H1 (cell line): ENCODE measurements around the gene C3orf52. TPM values are rescaled to one million over a fixed set of nuclear protein-coding genes. Genes with fewer than 3 reads are reported as not detected.

Source experiments
- CTCF ChIA-PET: fragments of 300-600 bp; sonication (Branson Sonifier 250); formaldehyde crosslinking; loops from one replicate; lab custom pipeline; 2021; ENCODE audit not compliant: partially characterized antibody; lab: Charles Lee
- POLR2A ChIA-PET: fragments of 300-600 bp; sonication (Branson Sonifier 250); formaldehyde crosslinking; loops from one replicate; lab custom pipeline; 2021; ENCODE audit warnings: inconsistent platforms; ENCODE audit not compliant: partially characterized antibody; lab: Charles Lee
- DNase-seq, 2 experiments: peaks; one replicate each; pipeline versions ENCODE4 v3.0.0 to v3.0.0-alpha.2; 2010 to 2022; ENCODE audit warnings: low spot score in 2 of 2, low read depth in 1 of 2, mixed read lengths in 1 of 2
- FAIRE-seq: peaks from 2 replicates; lab custom pipeline; 2011; peaks lifted over from hg19 to GRCh38; lab: Jason Lieb, UNC
- H2AFZ ChIP-seq: 2 replicates; pipeline ENCODE4 v1.8.1; 2012; ENCODE audit warnings: low read length, inconsistent platforms
- H2AK5ac ChIP-seq: 2 replicates; pipeline ENCODE4 v1.6.1; 2013; ENCODE audit warnings: low read depth, low read length
- H2BK120ac ChIP-seq: replicated peaks from 2 replicates; pipeline ENCODE3; 2013; ENCODE audit warnings: low read depth, low read length, inconsistent platforms
- H2BK12ac ChIP-seq: 2 replicates; pipeline ENCODE4 v1.6.1; 2013; ENCODE audit warnings: low read depth, low read length
- H2BK15ac ChIP-seq: 2 replicates; pipeline ENCODE4 v1.6.1; 2013; ENCODE audit warnings: low read length
- H2BK20ac ChIP-seq: 2 replicates; pipeline ENCODE4 v1.6.1; 2013; ENCODE audit warnings: low read length
- H2BK5ac ChIP-seq: 2 replicates; pipeline ENCODE4 v1.6.1; 2013; ENCODE audit warnings: low read depth, low read length
- H3K14ac ChIP-seq: 2 replicates; pipeline ENCODE4 v1.6.1; 2013; ENCODE audit warnings: inconsistent platforms; ENCODE audit not compliant: insufficient read length
- H3K18ac ChIP-seq: 2 replicates; pipeline ENCODE4 v1.6.1; 2013; ENCODE audit warnings: low read length; ENCODE audit errors: extremely low read depth
- H3K23ac ChIP-seq: 2 replicates; pipeline ENCODE4 v1.6.1; 2013; ENCODE audit warnings: inconsistent platforms; ENCODE audit not compliant: insufficient read length
- H3K23me2 ChIP-seq: 2 replicates; pipeline ENCODE4 v1.6.1; 2013; ENCODE audit warnings: low read depth, low read length
- H3K27ac ChIP-seq: 2 replicates; pipeline ENCODE4 v1.6.1; 2011; ENCODE audit warnings: low read depth, low read length, inconsistent platforms
- H3K27me3 ChIP-seq, 4 experiments: replicated peaks in 1 of 4; 1 replicate in 1 of 4; 2 replicates in 3 of 4; pipeline versions ENCODE4 v1.6.1 to v1.8.1; 2011 to 2013; ENCODE audit warnings: low read length in 3 of 4, mild to moderate bottlenecking in 3 of 4, inconsistent platforms in 2 of 4, mixed read lengths in 2 of 4, moderate library complexity in 1 of 4; ENCODE audit not compliant: control insufficient read depth in 3 of 4, insufficient read depth in 3 of 4; ENCODE audit errors: extremely low read depth in 1 of 4
- H3K36me3 ChIP-seq, 4 experiments: 2 replicates each; pipeline versions ENCODE4 v1.6.1 to v1.8.1; 2011 to 2013; ENCODE audit warnings: mild to moderate bottlenecking in 4 of 4, low read length in 3 of 4, moderate library complexity in 2 of 4, control low read depth in 1 of 4, inconsistent platforms in 1 of 4; ENCODE audit not compliant: insufficient read depth in 4 of 4, control insufficient read depth in 2 of 4
- H3K4ac ChIP-seq: replicated peaks from 2 replicates; pipeline ENCODE3; 2013; ENCODE audit warnings: low read length, low read depth, mixed read lengths, inconsistent platforms; ENCODE audit not compliant: insufficient read length
- H3K4me1 ChIP-seq, 4 experiments: replicated peaks in 1 of 4; 1 replicate in 1 of 4; 2 replicates in 3 of 4; pipeline versions ENCODE4 v1.6.1 to v1.8.1; 2011 to 2013; ENCODE audit warnings: low read length in 3 of 4, inconsistent platforms in 2 of 4, mixed read lengths in 1 of 4; ENCODE audit not compliant: insufficient read depth in 4 of 4, control insufficient read depth in 3 of 4
- H3K4me2 ChIP-seq, 2 experiments: 2 replicates each; pipeline versions ENCODE4 v1.6.1 to v1.8.1; 2011 to 2013; ENCODE audit warnings: low read depth in 2 of 2, low read length in 2 of 2, control low read depth in 1 of 2, inconsistent platforms in 1 of 2, mild to moderate bottlenecking in 1 of 2; ENCODE audit not compliant: insufficient read depth in 1 of 2
- H3K4me3 ChIP-seq, 4 experiments: fragments of 200-600, 300-600 bp in 1 of 4; sonication (generic), shearing (Covaris generic), sonication (Bioruptor Twin) in 1 of 4; 2 replicates each; pipeline versions ENCODE4 v1.5.1 to v1.8.1; 2011 to 2016; ENCODE audit warnings: low read length in 4 of 4, low read depth in 3 of 4, control low read depth in 2 of 4, inconsistent platforms in 2 of 4, mild to moderate bottlenecking in 2 of 4, mixed read lengths in 1 of 4, moderate library complexity in 1 of 4; ENCODE audit not compliant: insufficient read depth in 2 of 4; ENCODE audit errors: extremely low read depth in 1 of 4
- H3K56ac ChIP-seq: replicated peaks from 2 replicates; pipeline ENCODE3; 2013; ENCODE audit warnings: low read depth, mild to moderate bottlenecking, mixed read lengths, low read length, inconsistent platforms; ENCODE audit not compliant: insufficient read length
- H3K79me1 ChIP-seq: 2 replicates; pipeline ENCODE4 v1.6.1; 2013; ENCODE audit warnings: low read depth, low read length, control low read depth
- H3K79me2 ChIP-seq, 2 experiments: 2 replicates each; pipeline versions ENCODE4 v1.6.1 to v1.8.1; 2012 to 2013; ENCODE audit warnings: low read length in 2 of 2, mild to moderate bottlenecking in 2 of 2, inconsistent platforms in 1 of 2; ENCODE audit not compliant: insufficient read depth in 2 of 2, control insufficient read depth in 1 of 2
- H3K9ac ChIP-seq, 4 experiments: replicated peaks in 1 of 4; 1 replicate in 1 of 4; 2 replicates in 3 of 4; pipeline versions ENCODE4 v1.6.1 to v1.8.1; 2011 to 2013; ENCODE audit warnings: low read depth in 3 of 4, low read length in 3 of 4, control low read depth in 2 of 4, mild to moderate bottlenecking in 2 of 4, moderate library complexity in 2 of 4, inconsistent platforms in 1 of 4; ENCODE audit errors: extremely low read depth in 1 of 4
- H3K9me3 ChIP-seq, 2 experiments: 2 replicates each; pipeline versions ENCODE4 v1.6.1 to v1.8.1; 2012 to 2013; ENCODE audit warnings: mild to moderate bottlenecking in 2 of 2, moderate library complexity in 2 of 2, control low read depth in 1 of 2, inconsistent platforms in 1 of 2, low read depth in 1 of 2, low read length in 1 of 2, mixed read lengths in 1 of 2; ENCODE audit not compliant: insufficient read depth in 2 of 2
- H4K20me1 ChIP-seq, 2 experiments: replicated peaks in 1 of 2; 2 replicates each; pipeline versions ENCODE3 to v1.8.1; 2011 to 2013; ENCODE audit warnings: inconsistent platforms in 2 of 2, low read length in 2 of 2, mild to moderate bottlenecking in 1 of 2; ENCODE audit not compliant: insufficient read depth in 2 of 2, control insufficient read depth in 1 of 2
- H4K5ac ChIP-seq: 2 replicates; pipeline ENCODE4 v1.6.1; 2013; ENCODE audit warnings: low read length, low read depth, mixed read lengths, inconsistent platforms; ENCODE audit not compliant: insufficient read length
- H4K8ac ChIP-seq: 2 replicates; pipeline ENCODE4 v1.8.0; 2013; ENCODE audit warnings: mild to moderate bottlenecking, moderate library complexity, low read length, inconsistent platforms; ENCODE audit not compliant: insufficient read depth; ENCODE audit errors: extremely low read depth
- H4K91ac ChIP-seq: replicated peaks from 2 replicates; pipeline ENCODE3; 2013; ENCODE audit warnings: low read length, mixed read lengths, inconsistent platforms; ENCODE audit not compliant: insufficient read length
- EGR1 ChIP-seq: IDR thresholded peaks from 2 replicates; pipeline ENCODE4 v1.6.1; 2011; ENCODE audit warnings: low read depth, low read length, borderline replicate concordance
- RAD21 ChIP-seq, 2 experiments: IDR thresholded peaks in 1 of 2; conservative IDR thresholded peaks in 1 of 2; 2 replicates each; pipeline ENCODE4 v1.6.1; 2011; ENCODE audit warnings: low read depth in 2 of 2, low read length in 2 of 2, improper control_type of control experiment in 1 of 2, inconsistent platforms in 1 of 2, mild to moderate bottlenecking in 1 of 2, moderate library complexity in 1 of 2
- RFX5 ChIP-seq: IDR thresholded peaks from 2 replicates; pipeline ENCODE4 v1.6.1; 2011; ENCODE audit warnings: low read depth, low read length, improper control_type of control experiment, borderline replicate concordance
- SP1 ChIP-seq: IDR thresholded peaks from 2 replicates; pipeline ENCODE4 v1.6.1; 2011; ENCODE audit warnings: low read depth, low read length
- SP4 ChIP-seq: IDR thresholded peaks from 2 replicates; pipeline ENCODE4 v1.6.1; 2012; ENCODE audit warnings: low read length, inconsistent platforms
- TEAD4 ChIP-seq: IDR thresholded peaks from 2 replicates; pipeline ENCODE4 v1.6.1; 2012; ENCODE audit warnings: low read depth, low read length, inconsistent platforms, mixed read lengths
- WGBS, 2 experiments: shearing (Covaris generic) in 1 of 2; methylation state at CpG; one replicate each; pipeline versions ENCODE4 v1.1.6 to v1.1.7; 2013 to 2015; ENCODE audit warnings: low lambda C conversion rate in 2 of 2, mixed read lengths in 2 of 2, inconsistent platforms in 1 of 2, low coverage in 1 of 2, missing lambda C conversion rate in 1 of 2; ENCODE audit not compliant: insufficient replicate concordance in 2 of 2, insufficient coverage in 1 of 2, insufficient read length in 1 of 2; ENCODE audit errors: extremely low coverage in 1 of 2, missing lambda C conversion rate in 1 of 2; 5-methylcytosine and 5-hydroxymethylcytosine counted together
- polyA plus RNA-seq, 7 experiments: library from polyadenylated mRNA; depleted of rRNA in 3 of 7; stranded (reverse) in 5 of 7; unstranded in 2 of 7; fragments of >200 nt in 5 of 7; fragments of 200-250 nt in 2 of 7; gene quantifications; 1 replicate in 5 of 7; 2 replicates in 1 of 7; 4 replicates in 1 of 7; pipeline versions ENCODE4 v1.2.1 to v1.2.3, GENCODE V29; 2011 to 2013; ENCODE audit warnings: missing spikeins in 2 of 7, mixed read lengths in 2 of 7
- total RNA-seq: library from RNA; stranded (reverse); fragmentation: NEBNext Ultra II Directional; extraction: Animal tissue kit (Norgen Biotek cat#: 25700); gene quantifications from 2 replicates; pipeline ENCODE4 v1.2.1, GENCODE V29; 2021
- TF ChIP-seq, protein P1 (sequence below), 3 experiments: IDR thresholded peaks; 1 replicate in 2 of 3; 2 replicates in 1 of 3; pipeline versions ENCODE4 v1.5.1 to v1.6.1; 2011; ENCODE audit warnings: low read length in 3 of 3, mild to moderate bottlenecking in 3 of 3, inconsistent platforms in 2 of 3, low read depth in 1 of 3, moderate library complexity in 1 of 3; ENCODE audit not compliant: insufficient read depth in 1 of 3; ENCODE audit errors: control extremely low read depth in 1 of 3

Gene C3orf52
- total and polyA plus RNA-seq, 2 of the 8 experiments (the other 6 are each of a cell fraction or from before 2014, with no cell fraction given), result 9.7 to 13.1 TPM

DNA sequence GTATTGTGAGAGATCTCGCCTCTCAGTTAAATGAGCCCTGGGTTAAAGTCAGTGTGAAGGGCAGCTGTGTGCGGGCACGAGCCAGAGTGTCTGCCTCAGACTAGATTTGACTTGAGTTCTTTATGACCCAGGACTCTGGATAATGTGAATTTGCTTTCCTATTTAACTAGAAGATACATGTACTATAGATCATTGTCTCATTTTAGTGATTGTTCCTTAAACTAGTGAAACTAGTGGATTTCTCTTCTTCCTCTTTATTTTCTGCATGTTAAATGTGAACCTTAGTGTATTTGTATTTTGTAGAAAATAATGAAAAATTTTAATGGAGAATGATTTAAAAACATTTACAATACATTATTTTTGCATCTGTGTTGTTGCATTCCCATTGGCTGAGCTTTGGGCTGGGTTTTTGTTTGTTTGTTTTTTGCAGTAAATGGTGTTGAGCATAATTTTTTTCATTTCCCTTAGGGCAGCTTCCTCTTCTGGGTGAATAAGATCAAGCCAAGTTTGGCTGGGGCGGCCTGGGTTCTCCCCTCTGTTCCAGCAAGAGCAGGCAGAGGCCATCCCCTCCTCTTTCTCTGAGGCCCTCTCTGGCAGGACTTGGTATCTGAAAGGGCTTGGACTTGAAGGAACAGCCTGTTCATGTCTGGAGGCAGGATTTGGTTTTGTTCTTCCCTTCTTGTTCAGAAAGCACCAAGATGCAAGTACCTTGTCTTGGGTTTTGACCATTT is 31.8 kb downstream of the C3orf52 start:
- POLR2A ChIA-PET, result interaction anchor here (1.1 kb wide), 1 partner anchor 10 kb away, joined by 3 read pairs; no protein-coding TSS in a partner anchor

More for the DNA sequence above, 31.8 kb downstream of the C3orf52 start:
- Histone ChIP-seq H3K23me2 (no peaks in the 10 kb centered on the region), H3K18ac (no peak overlapping the region), H2BK120ac (no peak overlapping the region), H3K23ac (no peak overlapping the region), H3K14ac (no peak overlapping the region), H4K5ac (no peak overlapping the region), H3K9ac (no peak overlapping the region), H3K4me3 (no peak overlapping the region), H3K27me3 (no peaks in the 10 kb centered on the region), H2BK15ac (no peak overlapping the region), H3K27ac (no peak overlapping the region), H4K8ac (no peak overlapping the region), H2BK12ac (no peak overlapping the region), H3K9me3 (no peaks in the 10 kb centered on the region), H2AFZ (no peak overlapping the region)
- no peak for DNase-seq
- no peak for FAIRE-seq
- WGBS, 2 experiments, result 83% methylated on average over 4 of the region's 4 CpGs; no CpG with 5 or more reads in 1 of the 2 experiments
- TF ChIP-seq SP1, result no peak
- no peak for TF ChIP-seq RFX5
- TF ChIP-seq SP4, result no peak
- TF ChIP-seq, protein P1, sequence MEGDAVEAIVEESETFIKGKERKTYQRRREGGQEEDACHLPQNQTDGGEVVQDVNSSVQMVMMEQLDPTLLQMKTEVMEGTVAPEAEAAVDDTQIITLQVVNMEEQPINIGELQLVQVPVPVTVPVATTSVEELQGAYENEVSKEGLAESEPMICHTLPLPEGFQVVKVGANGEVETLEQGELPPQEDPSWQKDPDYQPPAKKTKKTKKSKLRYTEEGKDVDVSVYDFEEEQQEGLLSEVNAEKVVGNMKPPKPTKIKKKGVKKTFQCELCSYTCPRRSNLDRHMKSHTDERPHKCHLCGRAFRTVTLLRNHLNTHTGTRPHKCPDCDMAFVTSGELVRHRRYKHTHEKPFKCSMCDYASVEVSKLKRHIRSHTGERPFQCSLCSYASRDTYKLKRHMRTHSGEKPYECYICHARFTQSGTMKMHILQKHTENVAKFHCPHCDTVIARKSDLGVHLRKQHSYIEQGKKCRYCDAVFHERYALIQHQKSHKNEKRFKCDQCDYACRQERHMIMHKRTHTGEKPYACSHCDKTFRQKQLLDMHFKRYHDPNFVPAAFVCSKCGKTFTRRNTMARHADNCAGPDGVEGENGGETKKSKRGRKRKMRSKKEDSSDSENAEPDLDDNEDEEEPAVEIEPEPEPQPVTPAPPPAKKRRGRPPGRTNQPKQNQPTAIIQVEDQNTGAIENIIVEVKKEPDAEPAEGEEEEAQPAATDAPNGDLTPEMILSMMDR (IDR thresholded peaks at IDR 0.05; ENCODE audit: control extremely low read depth in 1 of 3, insufficient read depth in 1 of 3, low read depth in 1 of 3, low read length in 3 of 3), result peak in 2 of 3 experiments; percentile 7 to 24; a peak in 2 of 4 replicates
- peak; percentile 16 to 28; a peak in 3 of 4 replicates for TF ChIP-seq RAD21 (IDR thresholded peaks at IDR 0.05 in 1 of 2, conservative IDR thresholded peaks at IDR 0.05 in 1 of 2; ENCODE audit: low read depth in 2 of 2, low read length in 2 of 2)
- TF ChIP-seq EGR1, result no peak
- TF ChIP-seq TEAD4, result no peak
- TF ChIP-seq, all 59 proteins: peak for 2
- Histone ChIP-seq H2AK5ac (no peak overlapping the region), H3K4ac (no peak overlapping the region), H3K36me3 (peaks cover 0 to 7% (median 3%) of the 10 kb centered on the region in 4 experiments; a peak in 5 of 8 replicates), H4K91ac (no peak overlapping the region), H4K20me1 (no peaks in the 10 kb centered on the region), H2BK5ac (no peak overlapping the region), H3K79me1 (no peaks in the 10 kb centered on the region), H3K4me2 (no peak overlapping the region), H3K4me1 (peaks cover 0 to 4% (median 2%) of the 10 kb centered on the region in 4 experiments; a peak in 2 of 7 replicates), H3K79me2 (no peaks in the 10 kb centered on the region), H3K56ac (no peak overlapping the region), H2BK20ac (no peak overlapping the region)
- CTCF ChIA-PET, result interaction anchor here (1.0 to 1.7 kb wide), 6 partner anchors 9 to 216 kb away, joined by 3 to 11 read pairs (median 3); no protein-coding TSS in a partner anchor
